ENCODE results near the gene LRRC75A.
"Not testable (repeated sequence)": the region's sequence is repeated elsewhere in the genome, so short reads cannot be mapped to it uniquely, and the experiment has no call there.

Gene LRRC75A

GRCh38 chr17:16398270-16399267 lies 93.4 kb downstream of the LRRC75A start:
- DNase-seq (ENCODE audit: low read depth in 2 of 2): no peak

- not testable (repeated sequence) for DNase-seq (ENCODE audit: low read depth in 2 of 2)
These were observed 95.3 kb downstream of the LRRC75A start for GRCh38 chr17:16396693-16397092.

DNA sequence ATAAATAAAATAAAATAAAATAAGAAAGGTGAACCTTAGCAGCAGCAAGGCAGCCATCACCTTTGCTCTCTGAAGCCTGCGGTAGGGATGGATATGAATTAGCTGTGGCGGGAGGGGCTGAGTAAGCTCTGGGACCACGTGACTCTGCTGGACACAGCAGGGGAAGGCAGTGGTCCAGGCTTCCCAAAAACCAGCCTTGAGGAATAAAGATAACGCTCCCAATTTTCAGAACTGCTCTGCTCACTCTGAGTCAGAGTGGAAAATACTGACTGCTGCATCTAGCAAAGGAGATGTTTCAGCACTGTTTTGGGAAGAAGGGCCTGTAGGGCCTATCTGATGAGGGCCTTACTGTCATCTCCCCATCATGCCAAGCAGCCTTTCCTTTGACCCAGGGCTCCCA lies 96.1 kb downstream of the LRRC75A start:
- DNase-seq (ENCODE audit: low read depth in 2 of 2): not testable (repeated sequence)

GRCh38 chr17:16392491-16392890 lies 99.5 kb downstream of the LRRC75A start:
- DNase-seq (ENCODE audit: low read depth in 2 of 2): not testable (repeated sequence)

Data from activated CD4-positive, alpha-beta T cell treated with anti-CD3 and anti-CD28 coated beads for 24 hours (primary cell).